Measurements from ENCODE around the gene IL21.

GRCh38 chr4:122583906-122584305 lies 37.0 kb downstream of the IL21 start:
- TF ChIP-seq CTCF (IDR thresholded peaks at IDR 0.05) (no peak), TAF1 (IDR thresholded peaks at IDR 0.05; ENCODE audit: borderline replicate concordance, low read depth, low read length) (no peak), POLR2AphosphoS5 (IDR thresholded peaks at IDR 0.05; ENCODE audit: low read depth, low read length) (no peak), YY1 (IDR thresholded peaks at IDR 0.05; ENCODE audit: low read depth) (no peak), RCOR1 (IDR thresholded peaks at IDR 0.05; ENCODE audit: low read length) (no peak)
